ENCODE data around the gene NF2. TPM values are rescaled to one million over a fixed set of nuclear protein-coding genes. Genes with fewer than 3 reads are reported as not detected.

Gene NF2
- total RNA-seq: 47.5 and 79.4 TPM in 2 replicates

GRCh38 chr22:29603358-29604075, at the start of gene NF2:
TSS of gene NF2 (plus strand) at chr22:29603633. CDS start at chr22:29603999, 366 bp downstream.

GRCh38 chr22:29719899-29720645, 116.6 kb downstream of the NF2 start, which contains the start of gene CABP7:
TSS of gene CABP7 (plus strand) at chr22:29720003. CDS start at chr22:29720425, 422 bp downstream.

Other genes with a start within 250 kb of the NF2 start
- 42.8 and 57.8 TPM in 2 replicates for gene AP1B1, start 215.1 kb upstream of the NF2 start, total RNA-seq
- not detected in 2 replicates for gene RFPL1, start 165.1 kb upstream of the NF2 start, total RNA-seq
- 0.81 and 2.3 TPM in 2 replicates for gene NEFH, start 123.4 kb upstream of the NF2 start, total RNA-seq
- 31.8 and 47.7 TPM in 2 replicates for gene THOC5, start 49.9 kb upstream of the NF2 start, total RNA-seq
- gene NIPSNAP1, start 22.5 kb upstream of the NF2 start, total RNA-seq: 30.0 and 44.2 TPM in 2 replicates
- under 0.01 TPM in 1 of 2 replicates, not detected in the other for gene CABP7, start 116.4 kb downstream of the NF2 start, total RNA-seq
- gene ZMAT5, start 163.4 kb downstream of the NF2 start, total RNA-seq: 26.9 and 28.0 TPM in 2 replicates
- 40.6 and 79.5 TPM in 2 replicates for gene UQCR10, start 163.7 kb downstream of the NF2 start, total RNA-seq
- 17.0 and 18.3 TPM in 2 replicates for gene ASCC2, start 234.6 kb downstream of the NF2 start, total RNA-seq